ENCODE results near the gene ARPC1B. TPM values are rescaled to one million over a fixed set of nuclear protein-coding genes. Genes with fewer than 3 reads are reported as not detected.
A peak's percentile ranks its signal among the peaks of the same experiment; 100 is the strongest.

ARPC1B gene
- total and polyA plus RNA-seq, 2 of the 4 experiments (the other 2 are of a cell fraction) = 351 to 488 TPM

- peak; percentile 65 for ATAC-seq (ENCODE audit: low read depth)
- POLR2A ChIA-PET (ENCODE audit: unreplicated experiment) = no interaction called here
Measured at GRCh38 chr7:99375070-99375807, 709 bp downstream of the ARPC1B start.

More at GRCh38 chr7:99375070-99375807, 709 bp downstream of the ARPC1B start:
- H2BK20ac ChIP-seq (ENCODE audit: low read depth, low read length) = no peak overlapping the region
- intact Hi-C loops (cut with micrococcal nuclease) = no loop called here
- no peak overlapping the region for H3K56ac ChIP-seq (ENCODE audit: extremely low read depth, insufficient read depth, low read length)
- no TSS peak for BruUV-seq (replicated peaks)
- H2AFZ ChIP-seq (replicated peaks; ENCODE audit: low read length, poor library complexity) = peak overlapping the region; percentile 94
- peak overlapping the region; percentile 52 for H2AK5ac ChIP-seq (ENCODE audit: low read depth, low read length)
- H3K18ac ChIP-seq (ENCODE audit: low read depth, low read length) = no peak overlapping the region
- H3K27me3 ChIP-seq (ENCODE audit: control insufficient read depth, insufficient read depth, low read length) = no peaks in the 10 kb centered on the region
- H3K4me3 ChIP-seq (ENCODE audit: insufficient read depth, low read depth, low read length) = peak overlapping the region; percentile 93
- peaks cover 8 to 39% of the 10 kb centered on the region in 2 experiments for H3K79me1 ChIP-seq (ENCODE audit: low read depth in 1 of 2, low read length in 2 of 2)
- no peaks in the 10 kb centered on the region for H3K9me3 ChIP-seq (ENCODE audit: control insufficient read depth, insufficient read depth, low read length)
- H2BK5ac ChIP-seq (ENCODE audit: low read depth, low read length, poor library complexity, severe bottlenecking) = peak overlapping the region; percentile 86
- TF ChIP-seq MAZ (IDR thresholded peaks at IDR 0.05; ENCODE audit: borderline replicate concordance, low read depth, low read length) = peak; percentile 81
- TF ChIP-seq CEBPB (IDR thresholded peaks at IDR 0.05; ENCODE audit: low read depth, low read length) = no peak
- H4K5ac ChIP-seq (ENCODE audit: low read depth, low read length) = peak overlapping the region; percentile 3; the same call in 1 of the 2 replicates
- CTCF ChIA-PET = no interaction called here
- H3K9me1 ChIP-seq (ENCODE audit: insufficient read depth, low read length) = peaks cover 7% of the 10 kb centered on the region
- H3K4me2 ChIP-seq (ENCODE audit: low read depth, low read length) = peak overlapping the region; percentile 51; the same call in 1 of the 2 replicates
- dilution Hi-C loops (cut with HindIII; ENCODE audit: low sequenced_read_pairs, unreplicated experiment) = no loop called here
- peak; percentile 41 for DNase-seq
- H3K9ac ChIP-seq (ENCODE audit: low read depth, low read length) = peak overlapping the region; percentile 84
- peak overlapping the region; percentile 62 for H4K91ac ChIP-seq (ENCODE audit: insufficient read depth, low read depth, low read length)
- H3K36me3 ChIP-seq (ENCODE audit: control insufficient read depth, insufficient read depth, low read length) = no peaks in the 10 kb centered on the region; the same call in 1 of the 2 replicates
- peaks cover 13% of the 10 kb centered on the region for H3K4me1 ChIP-seq (ENCODE audit: control insufficient read depth, insufficient read depth, low read length)
- peak overlapping the region in 1 of 2 experiments; percentile 64; a peak in 1 of 4 replicates for H4K8ac ChIP-seq (ENCODE audit: low read depth in 2 of 2, low read length in 2 of 2)
- peaks cover 21% of the 10 kb centered on the region for H4K20me1 ChIP-seq (ENCODE audit: insufficient read depth, low read length)
- no peak overlapping the region for H2BK15ac ChIP-seq (ENCODE audit: low read depth, low read length)
- peak overlapping the region; percentile 79 for H3K4ac ChIP-seq (ENCODE audit: low read depth, low read length)
- no peak overlapping the region; the same call in 1 of the 2 replicates for H3K14ac ChIP-seq (replicated peaks; ENCODE audit: low read depth, low read length)
- H2AK9ac ChIP-seq (replicated peaks; ENCODE audit: low read depth, low read length, poor library complexity) = peak overlapping the region; percentile 99
- in situ Hi-C loops (cut with MboI; ENCODE audit: low sequenced_read_pairs) = no loop called here
- 0 out of 2 replicates have a peak overlapping the region, but pooled peaks have one; percentile 80 for H3K23ac ChIP-seq (ENCODE audit: low read depth, low read length)
- peak overlapping the region; percentile 54; the same call in 1 of the 2 replicates for H2BK120ac ChIP-seq (ENCODE audit: low read depth, low read length)
- WGBS, 2 experiments (ENCODE audit: extremely low coverage in 2 of 2, insufficient read length in 1 of 2) = 1% methylated on average over 23 of the region's 58 CpGs; no CpG with 5 or more reads in 1 of the 2 experiments
- peak overlapping the region; percentile 67 for H3K27ac ChIP-seq (ENCODE audit: insufficient read depth, low read length)
